ENCODE measurements around the gene BRD3.

Gene BRD3

DNA sequence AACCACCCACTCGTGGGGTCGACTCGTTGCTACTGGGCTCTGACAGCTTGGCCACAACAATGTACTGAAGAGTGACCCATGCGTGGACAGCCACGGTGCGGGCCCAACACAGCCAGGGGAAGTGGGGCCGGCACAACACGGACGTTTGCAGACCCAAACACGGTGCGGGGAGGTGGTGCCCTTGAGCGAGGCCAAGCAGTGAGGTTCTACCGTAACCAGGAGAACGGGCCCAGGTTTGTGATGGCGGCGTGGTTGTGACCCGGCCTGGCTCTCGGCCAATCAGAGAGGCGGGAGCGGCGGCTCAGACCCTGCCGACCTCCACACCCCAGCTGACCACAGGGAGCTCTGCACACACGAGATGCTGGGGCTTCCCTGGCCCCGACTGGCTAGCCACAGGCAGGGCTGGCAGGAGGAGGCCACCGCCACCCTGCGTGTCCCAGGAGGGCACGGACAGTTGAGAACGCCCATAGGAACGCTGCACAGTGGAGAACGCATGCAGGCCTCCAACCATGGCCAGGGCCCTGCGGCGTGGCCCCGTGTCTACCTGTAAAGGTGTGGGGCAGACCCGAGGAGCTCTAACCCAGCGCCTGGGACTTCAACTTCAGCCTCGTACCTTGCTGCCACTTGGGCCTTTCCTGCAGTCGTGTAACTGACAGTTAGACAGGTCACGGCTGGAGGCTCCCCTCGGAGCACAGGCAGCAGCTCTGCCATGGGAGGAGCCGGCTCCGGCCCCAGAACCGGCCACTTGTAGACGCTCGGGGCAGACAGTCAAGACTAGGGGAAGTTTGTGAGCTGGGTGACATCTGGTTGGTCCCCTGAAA, 13.7 kb downstream of the BRD3 start:
- no peak for DNase-seq

DNA sequence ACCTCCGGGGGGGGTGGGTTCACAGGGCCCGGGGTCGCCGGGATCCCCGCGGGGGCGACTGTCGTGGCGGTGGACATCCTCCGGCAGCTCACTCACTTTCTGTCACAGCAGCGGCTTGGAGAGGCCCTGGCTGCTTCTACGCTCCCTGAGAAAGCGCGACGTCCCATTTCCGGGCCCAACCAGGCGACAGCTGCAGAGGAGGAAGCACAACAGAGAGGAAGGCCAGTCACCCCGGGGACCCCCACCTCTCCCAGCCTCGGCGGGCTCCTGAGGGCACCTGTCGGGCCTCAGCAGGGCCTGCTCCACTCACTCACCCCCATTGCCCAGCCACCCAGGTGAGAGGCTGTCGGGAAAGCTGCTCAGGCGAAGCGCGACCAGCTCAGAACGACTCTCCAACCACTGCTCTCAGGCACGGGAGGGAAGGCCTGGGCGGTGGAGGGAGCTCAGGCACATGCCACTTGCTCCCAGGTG, 14.4 kb downstream of the BRD3 start:
- DNase-seq = no peak

DNA sequence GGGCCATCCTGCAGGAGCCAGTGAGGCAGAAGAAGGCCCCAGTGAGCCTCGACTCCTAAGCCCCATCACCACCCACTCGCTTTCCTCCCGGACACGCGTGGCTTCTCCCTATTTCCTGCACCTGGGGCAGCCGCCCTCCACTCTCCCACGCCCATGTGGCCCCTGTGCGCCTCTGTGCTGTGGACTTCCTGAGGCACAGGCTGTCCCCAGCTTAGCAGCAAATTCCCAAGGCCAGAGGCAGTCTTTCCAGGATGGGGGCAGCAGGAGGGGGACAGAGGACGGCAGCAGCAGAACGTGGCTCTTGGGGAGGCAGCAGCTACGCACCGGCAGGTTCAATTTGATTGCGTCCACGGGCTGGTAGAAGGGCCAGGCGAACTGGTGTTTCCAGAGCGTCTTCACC, 14.9 kb downstream of the BRD3 start:
- no peak for DNase-seq

DNA sequence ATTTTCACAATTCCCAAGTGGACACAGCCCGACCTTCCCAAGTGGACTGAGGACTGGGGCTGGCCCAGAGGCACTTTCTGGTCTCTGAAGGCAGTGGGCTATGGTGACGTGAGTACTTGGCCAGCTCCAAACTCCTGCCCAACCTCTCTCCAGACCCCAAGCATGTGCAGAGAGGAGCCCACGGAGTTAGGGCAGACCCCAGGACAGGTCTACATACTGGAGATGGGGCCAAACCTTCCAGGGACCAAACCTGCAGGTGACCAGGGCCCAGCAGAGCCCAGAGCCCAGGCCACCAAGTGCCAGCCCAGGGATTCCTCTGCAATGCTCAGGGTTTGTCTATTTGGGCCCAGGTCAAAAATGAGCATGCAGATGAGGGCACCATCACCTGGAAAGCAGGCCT, 15.3 kb downstream of the BRD3 start:
- no peak for DNase-seq

DNA sequence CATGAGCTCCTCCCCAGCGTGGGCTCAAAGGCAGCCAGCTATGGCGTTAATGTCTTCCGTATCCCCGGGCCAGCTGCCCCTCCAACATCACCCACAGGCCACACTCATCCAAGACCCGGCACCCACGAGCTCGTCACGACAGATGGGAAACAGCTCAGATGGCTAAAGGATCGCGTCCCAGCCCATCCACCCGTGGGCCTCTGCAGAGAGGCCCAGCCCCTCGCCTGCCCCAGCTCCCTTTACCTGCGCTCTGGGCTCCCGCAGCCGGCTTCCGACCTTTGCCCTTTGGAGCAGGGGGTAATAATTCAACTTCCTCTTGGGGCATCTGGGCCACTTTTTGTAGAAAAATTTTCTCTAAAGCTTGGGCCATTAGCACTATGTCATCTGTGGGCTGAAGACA, 16.5 kb downstream of the BRD3 start:
- DNase-seq = no peak

DNA sequence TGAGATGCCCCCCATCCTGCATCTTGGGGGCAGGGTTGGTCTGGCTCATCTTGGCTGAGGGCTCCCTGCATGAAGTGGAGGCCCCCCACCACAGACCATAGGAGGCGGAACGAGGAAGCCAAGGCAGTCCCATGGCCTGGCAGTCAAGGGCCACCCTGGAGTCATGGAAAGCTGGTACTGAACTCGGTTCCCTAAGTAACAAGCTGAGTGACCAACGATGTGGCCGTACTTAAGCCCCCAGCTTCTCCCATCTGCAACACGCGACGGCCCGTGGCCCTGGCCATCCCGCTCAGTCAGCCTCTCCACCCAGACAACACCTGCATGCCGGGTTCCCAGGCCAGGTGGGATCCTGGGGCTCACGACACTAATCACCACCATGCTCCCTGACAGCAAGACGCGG, 17.1 kb downstream of the BRD3 start:
- DNase-seq = no peak

DNA sequence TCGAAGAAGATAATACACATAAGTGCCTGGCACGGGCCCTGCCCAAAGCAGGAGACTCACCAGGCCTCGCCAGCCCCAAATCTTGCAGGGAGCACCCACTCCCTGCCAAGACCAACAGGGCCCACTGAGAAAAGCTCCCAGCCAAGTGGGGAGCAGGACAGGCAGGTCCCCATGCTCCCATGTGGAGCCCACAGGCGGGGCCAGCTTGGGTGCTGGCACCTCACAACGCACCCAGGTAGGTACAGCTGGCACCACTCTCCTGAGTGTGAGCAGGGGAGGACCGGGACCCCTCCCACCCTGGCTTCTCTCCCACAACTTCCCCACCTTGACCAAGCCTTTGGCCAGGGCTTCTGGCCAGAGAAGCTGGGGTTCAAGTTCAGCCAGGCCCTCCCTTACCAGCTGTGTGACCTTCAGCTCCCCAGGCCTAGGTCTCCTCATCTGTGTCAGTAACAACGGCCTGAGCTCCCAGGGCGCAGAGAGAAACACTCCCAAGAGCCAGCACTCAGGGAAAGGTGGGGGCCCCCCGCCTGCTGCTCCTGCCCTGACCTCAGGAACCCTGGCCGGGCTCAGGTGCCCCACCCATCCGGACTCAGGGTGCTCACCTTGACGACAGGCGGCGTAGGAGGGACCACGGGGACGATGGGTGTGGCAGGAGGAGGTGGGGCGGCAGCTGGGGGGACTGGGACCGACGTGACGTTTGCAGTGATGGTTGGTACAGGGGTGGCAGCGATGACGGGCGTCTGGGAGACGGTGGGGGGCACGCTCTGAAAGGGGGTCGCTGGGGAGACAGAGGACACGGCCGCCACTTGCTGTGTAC, 17.8 kb downstream of the BRD3 start:
- no peak for DNase-seq

DNA sequence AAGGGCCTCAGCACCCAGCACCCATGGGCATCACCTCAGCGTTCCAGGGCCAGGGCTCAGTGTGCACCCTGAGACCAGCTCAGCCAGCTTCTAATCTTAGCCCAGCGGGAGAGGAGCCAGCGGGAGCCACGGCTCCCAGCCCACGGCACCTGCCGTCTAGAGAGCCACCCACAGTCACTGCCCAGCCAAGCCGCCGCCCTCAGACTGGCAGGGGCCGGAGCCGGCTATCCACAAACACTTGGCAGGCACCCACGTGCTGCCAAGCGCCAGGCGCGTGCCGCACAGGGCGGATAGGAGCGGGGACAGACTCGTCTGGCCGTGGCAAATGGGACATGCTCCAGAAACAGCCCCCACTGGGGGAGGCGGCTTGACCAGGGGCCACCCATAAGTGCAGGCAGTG, 18.6 kb downstream of the BRD3 start:
- no peak for DNase-seq

DNA sequence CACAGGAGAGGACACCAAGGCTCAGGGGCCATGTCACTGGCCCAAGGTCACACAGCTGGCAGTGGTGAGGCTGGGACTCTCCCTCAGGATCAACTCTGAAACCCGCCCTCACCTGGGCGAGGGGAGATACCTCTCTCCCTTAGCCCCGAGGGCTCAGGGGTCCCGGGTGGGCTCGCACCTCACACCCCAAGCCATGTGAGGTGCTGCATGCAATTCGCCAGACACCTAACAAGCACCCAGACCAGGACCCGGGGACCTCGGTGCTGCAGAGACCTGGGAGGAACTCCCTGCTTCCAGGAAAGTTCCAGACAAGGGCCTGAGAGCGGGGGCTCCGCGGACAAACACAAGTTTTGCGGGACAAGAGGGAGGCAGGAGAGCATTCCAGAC, 19.3 kb downstream of the BRD3 start:
- DNase-seq = no peak

DNA sequence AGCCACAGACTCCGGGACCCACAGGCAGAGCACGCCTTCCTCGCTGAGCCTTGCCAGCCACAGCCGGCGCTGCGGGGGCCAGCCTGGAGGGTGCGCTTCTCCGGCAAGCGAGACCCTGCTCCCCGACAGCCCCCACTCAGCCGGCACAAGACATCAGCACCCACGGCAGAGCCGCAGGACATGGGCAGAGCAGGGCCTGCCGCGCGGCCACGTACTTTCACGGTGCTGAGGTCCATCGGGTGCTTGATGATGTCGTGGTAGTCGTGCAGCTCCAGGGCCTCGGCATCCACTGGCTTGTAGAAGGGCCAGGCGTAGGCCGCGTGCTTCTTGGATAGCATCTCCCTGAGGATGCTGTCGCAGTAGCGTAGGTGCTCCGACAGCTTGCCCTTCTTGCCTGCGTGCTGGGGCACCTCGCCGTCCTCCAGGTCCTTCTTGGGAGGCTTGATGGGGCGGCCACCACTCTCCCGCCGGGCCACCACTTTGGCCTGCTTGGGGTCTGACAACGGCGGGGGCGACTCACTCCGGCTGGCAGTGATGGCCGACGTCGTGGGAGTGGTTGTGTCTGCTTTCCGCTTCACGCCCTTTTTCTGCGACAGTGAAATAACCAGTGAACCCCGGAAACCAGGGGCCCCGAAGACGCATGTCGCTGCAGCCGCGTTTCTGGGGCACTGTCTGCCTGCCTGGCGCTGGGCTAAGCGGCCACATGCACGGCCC, 19.8 kb downstream of the BRD3 start:
- DNase-seq = no peak

DNA sequence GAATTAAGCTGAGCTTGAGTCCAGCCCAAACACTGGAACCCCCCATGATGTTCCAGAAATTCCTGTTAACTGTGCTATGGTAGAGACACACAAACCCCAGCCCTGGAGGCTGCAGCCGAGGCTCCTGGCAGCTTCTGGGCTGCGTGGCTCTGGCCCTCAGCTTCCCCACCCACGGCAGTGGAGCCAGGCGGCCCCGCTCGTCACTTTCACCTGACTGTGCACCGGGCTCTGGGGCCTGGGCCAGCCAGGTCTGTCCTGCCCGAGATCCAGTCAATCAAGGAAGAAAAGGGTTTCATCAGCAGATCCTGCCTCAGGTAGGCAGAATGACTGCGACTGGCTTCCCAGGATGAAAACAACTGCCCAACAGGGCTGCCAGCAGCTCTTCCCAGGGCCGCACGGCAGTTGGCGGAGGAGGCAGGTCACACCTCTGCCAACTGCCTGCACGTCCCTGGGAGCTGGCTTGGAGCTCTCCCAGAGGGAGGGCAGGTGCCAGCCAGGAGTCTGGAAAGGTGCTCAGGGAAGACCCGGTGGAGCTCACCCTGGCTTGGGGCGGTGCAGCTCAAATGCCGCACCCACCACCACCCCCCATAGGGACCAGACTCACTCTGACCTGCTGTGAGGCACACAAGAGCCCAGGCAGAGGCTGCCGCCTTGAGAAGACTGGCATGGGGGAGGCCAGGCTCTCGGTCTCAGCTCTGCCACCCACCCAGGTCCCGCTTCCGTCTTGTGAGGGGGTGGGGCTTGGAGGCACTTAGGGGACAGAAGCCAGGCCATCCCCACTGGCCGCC, 20.7 kb downstream of the BRD3 start:
- no peak for DNase-seq

DNA sequence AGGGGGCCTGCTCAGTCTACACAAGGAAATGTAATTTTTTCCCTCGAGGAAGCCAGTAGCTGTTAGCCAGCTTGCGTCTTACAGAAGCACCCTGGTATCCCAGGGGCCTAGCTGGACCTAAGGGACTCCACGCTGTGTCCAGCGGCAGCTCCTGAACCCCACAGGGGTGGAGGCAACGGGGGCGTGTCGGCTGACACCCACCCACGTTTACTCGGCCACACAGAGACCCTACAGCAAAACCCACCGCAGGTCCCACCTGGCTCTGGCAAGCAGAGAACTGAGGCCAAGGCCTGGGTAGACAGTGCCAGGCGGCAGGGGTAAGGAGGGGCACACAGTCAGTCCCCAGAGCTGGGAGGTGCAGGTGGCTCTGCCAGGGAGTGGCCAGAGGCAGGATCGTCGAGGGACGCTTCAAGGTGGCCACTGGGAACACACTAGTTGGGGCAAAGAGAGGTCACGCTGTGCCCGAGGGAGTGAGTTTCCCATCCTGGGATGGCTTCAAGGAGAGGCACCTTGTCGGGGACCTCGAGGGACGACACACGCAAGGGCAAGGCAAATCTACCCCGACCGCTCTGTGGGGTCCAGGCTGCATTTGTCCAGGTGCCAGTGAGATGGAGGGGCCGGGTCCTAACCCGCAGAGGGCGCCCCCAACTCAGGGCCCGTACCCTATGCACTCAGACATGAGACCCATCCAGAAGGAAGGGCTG, 21.8 kb downstream of the BRD3 start:
- no peak for DNase-seq

DNA sequence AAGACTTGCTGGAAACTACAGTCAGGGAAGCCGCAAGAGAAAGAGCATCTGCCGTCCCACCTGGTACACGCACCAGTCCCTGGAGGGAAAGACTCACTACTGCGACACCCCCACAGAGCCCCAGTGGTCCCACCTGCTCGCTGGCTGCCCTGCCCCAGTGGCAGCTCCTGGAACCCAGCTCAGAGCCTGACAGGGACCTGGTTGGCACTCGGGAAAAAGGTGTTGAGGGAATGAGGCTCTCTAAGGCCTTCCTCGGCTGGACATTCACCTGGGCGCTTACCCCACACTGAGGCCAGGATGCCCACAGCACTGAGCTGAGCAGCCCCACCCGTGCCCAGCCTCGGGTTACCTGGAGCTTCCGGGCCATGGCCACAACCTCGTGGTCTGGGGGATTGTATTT, 22.9 kb downstream of the BRD3 start:
- DNase-seq = no peak

DNA sequence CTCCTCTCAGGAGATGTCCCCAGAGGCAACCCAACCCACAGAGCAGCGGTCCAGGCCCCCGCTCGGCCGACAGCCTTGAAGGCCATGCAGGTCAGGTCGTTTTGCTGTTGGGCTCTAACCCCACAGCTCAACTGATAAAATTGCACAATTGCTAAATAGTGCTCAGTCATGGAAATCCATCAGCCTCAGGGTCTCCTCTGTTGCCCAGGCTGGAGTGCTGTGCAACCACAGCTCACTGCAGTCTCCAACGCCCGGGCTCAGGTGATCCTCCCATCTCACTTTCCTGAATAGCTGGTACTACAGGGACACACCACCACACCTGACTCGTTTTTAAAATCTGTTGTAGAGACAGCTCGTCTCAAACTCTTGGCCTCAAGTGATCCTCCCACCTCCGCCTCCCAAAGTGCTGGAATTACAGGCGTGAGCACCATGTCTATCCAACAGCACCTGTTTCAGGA, 24.3 kb downstream of the BRD3 start:
- DNase-seq = no peak

DNA sequence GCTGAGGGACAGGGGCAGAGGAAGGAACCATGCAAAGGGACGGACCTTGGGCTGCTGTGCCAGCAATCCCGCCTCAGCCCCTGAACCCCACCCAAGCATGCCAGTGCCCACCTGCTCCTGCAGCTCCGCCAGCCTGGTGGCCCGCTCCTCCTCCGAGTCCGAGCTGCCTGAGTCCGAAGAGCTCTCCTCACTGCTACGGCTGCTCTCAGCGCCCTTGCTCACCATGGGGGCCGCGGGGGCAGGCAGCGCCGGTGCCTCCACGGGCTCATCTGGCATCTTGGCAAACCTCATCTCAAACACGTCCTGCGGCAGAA, 26.2 kb downstream of the BRD3 start:
- no peak for DNase-seq

DNA sequence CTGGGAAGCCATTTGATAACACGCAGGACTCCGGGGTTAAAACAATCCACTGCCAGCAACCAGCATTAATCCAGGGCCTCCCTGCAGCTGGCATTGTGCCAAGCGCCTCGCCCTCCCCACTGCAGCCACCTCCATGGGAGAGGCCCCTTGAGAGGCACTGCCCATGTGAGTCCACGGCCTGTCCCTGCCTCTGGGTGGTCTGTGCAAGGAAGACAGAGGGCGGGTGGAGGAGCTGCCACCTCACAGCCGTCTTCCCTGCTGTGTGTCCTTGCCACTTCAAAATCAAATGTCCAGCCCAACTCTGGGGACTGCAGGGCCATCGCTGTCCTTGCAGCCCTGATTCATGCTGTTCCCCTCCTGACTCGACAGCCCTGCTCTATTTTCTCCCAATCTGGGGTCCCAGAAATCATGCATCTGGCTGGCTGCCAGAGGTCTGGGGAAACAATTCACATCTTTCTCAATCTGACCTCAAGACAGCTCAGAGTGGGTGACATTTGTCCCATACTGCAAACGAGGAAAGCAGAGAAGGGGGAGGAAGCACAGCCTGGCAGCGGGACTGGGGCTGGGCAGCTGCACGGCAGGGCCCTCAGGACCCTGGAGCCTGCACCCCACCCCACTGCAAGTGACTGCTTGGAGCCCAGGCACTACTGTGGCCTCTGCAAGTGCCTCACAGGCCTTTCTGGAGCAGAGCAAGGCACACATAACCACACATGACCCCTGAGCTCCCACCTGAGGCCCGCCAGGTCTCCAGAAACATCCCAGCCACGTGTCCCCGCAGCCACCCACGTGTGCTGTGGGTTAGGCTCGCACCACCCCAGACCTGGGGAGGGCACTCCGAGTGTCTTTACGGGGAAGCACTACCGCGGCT, 26.8 kb downstream of the BRD3 start:
- no peak for DNase-seq

DNA sequence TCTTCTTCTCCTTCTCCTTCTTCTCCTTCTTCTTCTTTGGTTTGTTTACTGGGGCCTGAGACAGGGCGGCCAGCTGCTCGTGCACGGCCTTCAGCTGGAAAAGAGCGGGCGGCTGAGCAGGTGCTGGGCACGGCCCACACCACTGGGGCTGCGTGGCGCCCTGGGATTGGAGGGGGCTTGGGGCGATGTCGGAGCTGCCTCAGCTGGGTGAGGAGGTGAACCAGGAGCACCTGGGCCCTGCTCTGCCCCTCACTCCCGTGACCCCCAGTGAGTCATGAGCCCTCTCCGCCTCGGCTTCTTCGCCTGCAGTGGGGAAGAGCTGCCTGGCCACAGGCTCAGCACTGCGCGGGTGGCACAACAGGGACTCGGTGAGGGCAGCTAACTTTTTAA, 27.7 kb downstream of the BRD3 start:
- DNase-seq = no peak

DNA sequence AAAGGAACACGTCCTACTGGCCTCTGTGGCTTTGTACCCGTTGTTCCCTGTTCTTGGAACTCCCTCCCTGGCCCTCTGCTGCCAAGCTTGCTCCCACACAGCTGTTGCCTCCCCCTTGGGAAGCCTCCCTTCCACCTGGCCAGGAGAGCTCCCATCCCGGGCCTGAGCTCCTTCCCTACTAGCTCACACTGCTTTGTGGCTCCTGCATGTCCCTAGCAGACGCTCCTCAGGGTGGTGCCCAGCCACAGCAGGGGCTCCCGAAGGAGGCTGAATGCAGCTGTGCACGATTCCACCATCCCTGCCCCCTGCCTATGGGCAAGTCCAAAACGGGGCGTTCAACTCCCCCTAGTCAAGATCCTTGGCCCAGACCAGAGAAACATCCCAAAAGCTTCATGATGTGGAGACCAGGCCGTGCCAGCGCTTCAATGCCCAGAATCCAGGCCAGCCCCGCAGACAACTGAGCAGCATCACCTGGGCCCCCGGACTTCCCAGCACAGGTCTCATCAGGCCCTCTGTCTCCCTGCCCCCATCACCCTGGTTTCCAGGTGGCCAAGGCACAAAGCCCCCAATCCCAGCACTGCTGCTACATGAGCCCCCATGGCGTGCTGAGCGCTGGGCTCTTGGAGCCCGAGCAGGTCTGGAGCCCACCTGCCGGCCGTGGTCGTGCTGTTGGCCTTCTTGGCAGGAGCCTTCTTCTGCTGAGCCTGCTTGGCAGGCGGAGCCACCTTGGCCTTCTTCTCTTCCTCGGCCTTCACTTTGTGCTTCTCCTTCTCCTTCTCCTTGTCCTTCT, 28.2 kb downstream of the BRD3 start:
- DNase-seq = no peak

DNA sequence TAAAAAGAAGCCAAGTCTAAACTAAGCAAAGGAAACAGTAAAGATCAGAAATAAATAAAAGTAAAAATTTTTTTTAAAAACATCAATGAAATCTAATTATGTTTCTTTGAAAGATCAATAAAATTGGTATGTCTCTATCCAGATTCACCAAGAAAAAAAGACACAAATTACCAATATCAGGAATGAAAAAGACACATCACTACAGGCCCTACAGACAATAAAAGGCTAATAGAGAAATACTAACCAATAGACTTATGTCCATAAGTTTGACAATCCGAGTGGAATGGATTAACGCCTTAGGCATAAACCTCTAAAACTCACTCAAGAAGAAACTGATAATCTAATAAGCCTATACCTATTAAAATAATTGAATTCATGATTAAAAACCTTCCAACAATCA, 30.2 kb downstream of the BRD3 start:
- DNase-seq = no peak

DNA sequence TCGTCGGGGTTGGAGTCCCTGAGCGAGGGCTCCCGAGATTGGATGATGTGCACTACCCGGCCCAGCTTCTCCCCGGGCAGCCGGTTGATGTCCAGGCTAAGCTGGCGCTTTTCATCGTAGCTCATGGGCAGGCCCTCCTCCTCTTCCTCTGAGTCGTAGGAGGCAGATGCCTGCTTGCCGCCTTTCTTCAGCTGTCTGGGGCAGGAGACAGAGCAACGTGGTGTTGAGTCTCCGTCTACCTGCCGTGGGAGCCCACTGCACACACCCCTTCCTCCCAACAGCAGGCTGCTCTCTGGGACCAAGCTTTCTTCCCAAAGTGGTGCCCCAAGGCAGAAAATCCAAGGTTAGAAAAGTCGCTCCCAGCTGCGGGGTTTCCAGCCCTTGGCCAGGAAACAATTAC, 31.7 kb downstream of the BRD3 start:
- no peak for DNase-seq
